ENCODE measurements around the gene KPNA2.

DNA sequence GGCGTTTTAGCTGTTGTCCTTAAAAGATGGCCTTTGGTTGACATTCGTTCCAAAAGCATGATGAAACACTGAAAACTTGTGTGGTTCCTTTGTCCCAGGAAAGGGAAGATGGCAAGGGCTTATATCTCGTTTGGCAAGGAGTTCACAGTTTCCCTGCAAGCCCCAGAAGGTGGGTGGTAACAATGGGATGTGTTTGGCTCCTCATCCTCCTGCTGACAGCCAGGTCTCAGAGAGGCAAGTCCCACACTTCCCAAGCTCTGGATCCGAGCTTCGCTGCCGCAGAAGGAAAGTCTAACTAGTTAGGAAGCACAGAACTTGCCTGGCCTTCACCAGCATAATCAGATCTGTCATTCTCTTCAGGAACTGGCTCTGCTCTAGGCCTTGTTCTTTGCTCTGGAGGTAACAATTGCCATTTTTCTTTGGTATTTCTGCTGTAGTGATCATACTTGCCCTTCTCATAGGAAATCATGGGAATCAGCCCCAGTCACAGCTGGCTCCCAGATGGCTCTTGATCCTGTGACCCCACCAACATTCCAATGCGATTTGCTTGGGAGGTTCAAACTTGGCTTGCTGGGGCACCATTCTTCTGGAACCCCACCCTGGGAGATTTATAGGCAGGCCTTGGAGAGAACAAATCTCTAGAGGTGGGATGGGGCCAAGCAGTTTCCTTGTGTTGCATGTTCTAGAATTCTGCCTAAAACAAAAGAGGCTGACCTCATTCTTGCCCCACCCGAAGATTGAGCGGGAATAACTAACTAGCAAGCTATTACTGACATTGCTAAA, 17.9 kb downstream of the KPNA2 start:
- TF ChIP-seq ZNF274 (IDR thresholded peaks at IDR 0.05; ENCODE audit: borderline replicate concordance, low read depth, low read length) (no peak), SMC3 (conservative IDR thresholded peaks at IDR 0.05; ENCODE audit: insufficient read depth, low read depth, low read length) (no peak), RBM15 (IDR thresholded peaks at IDR 0.05; ENCODE audit: insufficient read depth, low read length) (no peak), CTCF (IDR thresholded peaks at IDR 0.05 in 2 of 3, conservative IDR thresholded peaks at IDR 0.05 in 1 of 3; ENCODE audit: insufficient read depth in 2 of 3, low read depth in 1 of 3, low read length in 3 of 3) (no peak), ZFX (CRISPR knock-in tag; IDR thresholded peaks at IDR 0.05) (no peak), TCF7 (IDR thresholded peaks at IDR 0.05; ENCODE audit: borderline replicate concordance) (no peak), ZNF311 (CRISPR knock-in tag; IDR thresholded peaks at IDR 0.05) (no peak), NUFIP1 (IDR thresholded peaks at IDR 0.05; ENCODE audit: partially characterized antibody) (no peak), XRCC5 (IDR thresholded peaks at IDR 0.05; ENCODE audit: low read depth, low read length) (no peak), MTA3 (IDR thresholded peaks at IDR 0.05; ENCODE audit: borderline replicate concordance) (no peak), MCM7 (IDR thresholded peaks at IDR 0.05) (no peak)
- TF ChIP-seq, protein P1, sequence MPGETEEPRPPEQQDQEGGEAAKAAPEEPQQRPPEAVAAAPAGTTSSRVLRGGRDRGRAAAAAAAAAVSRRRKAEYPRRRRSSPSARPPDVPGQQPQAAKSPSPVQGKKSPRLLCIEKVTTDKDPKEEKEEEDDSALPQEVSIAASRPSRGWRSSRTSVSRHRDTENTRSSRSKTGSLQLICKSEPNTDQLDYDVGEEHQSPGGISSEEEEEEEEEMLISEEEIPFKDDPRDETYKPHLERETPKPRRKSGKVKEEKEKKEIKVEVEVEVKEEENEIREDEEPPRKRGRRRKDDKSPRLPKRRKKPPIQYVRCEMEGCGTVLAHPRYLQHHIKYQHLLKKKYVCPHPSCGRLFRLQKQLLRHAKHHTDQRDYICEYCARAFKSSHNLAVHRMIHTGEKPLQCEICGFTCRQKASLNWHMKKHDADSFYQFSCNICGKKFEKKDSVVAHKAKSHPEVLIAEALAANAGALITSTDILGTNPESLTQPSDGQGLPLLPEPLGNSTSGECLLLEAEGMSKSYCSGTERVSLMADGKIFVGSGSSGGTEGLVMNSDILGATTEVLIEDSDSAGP (CRISPR knock-in tag; IDR thresholded peaks at IDR 0.05) = no peak

All from K562 (cell line).